Muscle of leg (tissue), 11 donors: ENCODE measurements around the gene WNT9A. TPM values are rescaled to one million over a fixed set of nuclear protein-coding genes. Genes with fewer than 3 reads are reported as not detected.
"Not testable (repeated sequence)": the region's sequence is repeated elsewhere in the genome, so short reads cannot be mapped to it uniquely, and the experiment has no call there.

Source experiments
- DNase-seq: peaks from one replicate; pipeline ENCODE4 v3.0.0; 2013
- H3K27ac ChIP-seq: one replicate; pipeline ENCODE4 v1.5.1; 2013; ENCODE audit warnings: mild to moderate bottlenecking, low read length, control low read depth
- H3K27me3 ChIP-seq: one replicate; pipeline ENCODE4 v1.6.1; 2013; ENCODE audit warnings: low read length; ENCODE audit not compliant: control insufficient read depth, insufficient read depth
- H3K36me3 ChIP-seq: one replicate; pipeline ENCODE4 v1.6.1; 2013; ENCODE audit warnings: low read length; ENCODE audit not compliant: control insufficient read depth, insufficient read depth
- H3K4me1 ChIP-seq: one replicate; pipeline ENCODE4 v1.6.1; 2013; ENCODE audit warnings: low read length; ENCODE audit not compliant: control insufficient read depth, insufficient read depth
- H3K4me3 ChIP-seq: one replicate; pipeline ENCODE4 v1.5.1; 2013; ENCODE audit warnings: low read length, control low read depth
- H3K9me3 ChIP-seq: replicated peaks from 2 replicates; pipeline ENCODE4 v1.6.1; 2013; ENCODE audit warnings: low read depth, low read length; ENCODE audit not compliant: control insufficient read depth
- WGBS: methylation state at CpG from one replicate; pipeline ENCODE4 v1.1.5; 2013; ENCODE audit warnings: missing lambda C conversion rate; ENCODE audit not compliant: insufficient coverage; 5-methylcytosine and 5-hydroxymethylcytosine counted together
- polyA plus RNA-seq, 8 donors: library from polyadenylated mRNA; unstranded; fragments of 120-200 nt; gene quantifications; one replicate each; pipeline versions ENCODE4 v1.2.1 to v1.2.3, GENCODE V29; 2013; ENCODE audit warnings: inconsistent platforms in 1 of 8, low replicate concordance in 1 of 8; ENCODE audit not compliant: insufficient read length in 8 of 8, insufficient read depth in 1 of 8
- total RNA-seq: library from RNA; stranded (reverse); fragments of 120-200 nt; gene quantifications from one replicate; pipeline ENCODE4 v1.2.4, GENCODE V29; 2013

WNT9A gene
- total and polyA plus RNA-seq, 9 donors: 4.6 to 10.2 (median 6.5) TPM

DNA sequence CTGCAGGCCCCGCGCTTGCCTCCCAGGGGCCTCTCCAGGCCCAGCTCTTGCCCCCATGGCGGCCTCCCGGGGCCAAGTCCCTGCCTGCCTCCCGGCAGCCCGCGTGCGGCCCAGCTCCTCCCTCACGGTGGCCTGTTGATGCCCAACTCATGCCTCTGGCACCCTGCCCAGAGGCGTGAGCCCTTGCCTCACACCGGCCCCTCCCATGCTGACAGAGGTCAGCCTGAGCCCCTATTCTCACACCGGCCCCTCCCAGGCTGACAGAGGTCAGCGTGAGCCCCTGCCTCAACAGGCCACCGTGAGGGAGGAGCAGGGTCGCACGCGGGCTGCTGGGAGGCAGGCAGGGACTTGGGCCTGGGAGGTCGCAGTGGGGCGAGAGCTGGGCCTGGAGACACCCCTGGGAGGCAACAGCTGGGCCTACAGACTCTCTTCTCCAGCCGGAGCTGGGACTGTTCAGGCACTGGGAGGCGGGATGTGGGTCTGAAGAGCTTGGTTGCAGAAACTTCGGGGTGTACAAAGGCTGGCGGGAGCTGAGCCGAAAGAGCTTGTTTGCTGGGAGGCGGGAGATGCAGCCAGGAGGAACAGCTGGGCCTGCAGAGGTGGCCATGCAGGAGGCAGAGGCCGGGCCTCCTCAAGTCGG lies 24.0 kb upstream of the WNT9A start:
- H3K4me3 ChIP-seq, H3K4me1 ChIP-seq, H3K9me3 ChIP-seq, H3K36me3 ChIP-seq, DNase-seq, H3K27me3 ChIP-seq, H3K27ac ChIP-seq: not testable (repeated sequence)
- WGBS: 77% methylated on average over 16 of the region's 27 CpGs

DNA sequence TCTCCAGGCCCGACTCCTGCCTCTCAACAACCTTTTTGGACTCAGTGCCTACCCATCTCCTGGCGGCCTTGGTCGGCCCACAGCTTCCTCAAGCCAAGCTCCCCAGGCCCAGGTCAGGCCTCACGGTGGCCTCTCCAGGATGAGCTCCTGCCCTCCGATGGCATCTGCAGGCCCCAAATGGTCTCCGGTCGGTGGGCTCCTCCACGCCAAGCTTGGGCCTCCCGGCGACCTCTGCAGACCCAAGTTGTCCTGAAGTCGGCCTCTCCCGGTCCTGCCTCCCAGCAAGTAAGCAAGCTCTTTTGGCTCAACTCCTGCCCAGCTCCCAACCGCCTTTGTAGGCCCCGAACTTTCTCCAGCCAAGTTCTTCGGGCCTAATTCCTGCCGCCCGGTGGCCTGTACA lies 23.5 kb upstream of the WNT9A start:
- WGBS: 80% methylated on average over 1 of the region's 17 CpGs
- H3K36me3 ChIP-seq, H3K4me3 ChIP-seq, H3K27me3 ChIP-seq, DNase-seq, H3K4me1 ChIP-seq, H3K9me3 ChIP-seq, H3K27ac ChIP-seq: not testable (repeated sequence)

DNA sequence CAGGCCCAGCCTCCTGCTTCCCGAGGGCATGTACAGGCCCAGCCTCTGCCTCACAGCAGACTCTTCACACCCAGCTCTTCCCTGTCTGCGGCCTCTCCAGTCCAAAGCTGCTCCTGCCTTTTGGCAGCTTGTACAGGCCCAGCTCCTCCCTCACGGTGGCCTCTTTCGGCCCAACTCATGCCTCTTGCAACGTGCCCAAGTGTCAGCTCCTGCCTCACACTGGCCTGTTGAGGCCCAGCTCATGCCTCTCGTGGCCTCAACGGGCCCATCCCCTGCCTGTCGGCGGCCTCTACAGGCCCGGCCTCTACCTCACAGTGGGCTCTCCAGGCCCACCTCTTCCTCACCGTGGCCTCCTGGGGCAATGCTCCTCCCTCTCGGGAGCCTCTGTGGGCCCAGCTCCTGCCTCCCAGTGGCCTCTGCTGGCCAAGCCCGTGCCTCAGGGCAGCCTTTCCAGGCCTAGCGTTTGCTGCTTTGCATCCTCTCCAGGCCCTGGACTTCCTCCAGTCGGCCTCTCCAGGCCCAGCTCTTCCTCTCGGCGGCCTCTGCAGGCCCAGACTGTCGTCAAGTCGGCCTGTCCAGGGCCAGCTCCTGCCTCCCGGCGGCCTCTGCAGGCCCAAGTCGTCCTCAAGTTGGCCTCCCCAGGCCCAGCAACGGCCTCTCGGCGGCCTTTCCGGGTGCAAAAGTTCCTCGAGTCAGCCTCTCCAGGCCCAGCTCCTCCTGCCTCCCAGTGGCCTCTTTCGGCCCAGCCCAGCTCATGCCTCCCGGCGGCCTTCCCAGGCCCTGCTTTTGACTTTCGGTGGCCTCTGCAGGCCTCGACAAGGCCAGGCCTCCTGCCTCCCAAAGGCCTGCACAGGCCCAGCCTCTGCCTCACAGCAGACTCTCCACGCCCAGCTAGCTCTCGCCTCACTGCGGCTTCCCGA lies 22.6 kb upstream of the WNT9A start:
- H3K9me3 ChIP-seq, DNase-seq, H3K4me1 ChIP-seq, H3K36me3 ChIP-seq, H3K27ac ChIP-seq, H3K27me3 ChIP-seq, H3K4me3 ChIP-seq: not testable (repeated sequence)
- WGBS: 60% methylated on average over 26 of the region's 36 CpGs

DNA sequence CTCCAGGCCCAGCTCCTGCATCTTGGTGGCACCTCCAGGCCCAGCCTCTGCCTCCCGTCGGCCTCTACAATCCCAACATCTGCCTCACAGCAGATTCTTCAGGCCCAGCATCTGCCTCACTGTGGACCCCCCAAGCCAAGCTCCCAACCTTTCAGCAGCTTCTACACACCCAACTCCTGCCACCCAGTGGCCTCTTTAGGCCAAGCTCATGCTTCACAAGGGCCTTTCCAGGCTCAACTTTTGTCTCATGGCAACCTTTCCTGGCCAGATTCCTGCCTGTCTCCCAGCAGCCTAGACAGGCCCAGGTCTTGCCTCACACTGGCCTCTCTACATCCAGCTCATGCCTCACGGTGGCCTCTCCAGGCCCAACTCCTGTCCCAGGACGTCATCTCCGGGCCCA lies 20.1 kb upstream of the WNT9A start:
- not testable (repeated sequence) for H3K4me1 ChIP-seq, H3K9me3 ChIP-seq, H3K27me3 ChIP-seq, DNase-seq, H3K27ac ChIP-seq, H3K4me3 ChIP-seq, H3K36me3 ChIP-seq
- WGBS: 100% methylated on average over 2 of the region's 5 CpGs

DNA sequence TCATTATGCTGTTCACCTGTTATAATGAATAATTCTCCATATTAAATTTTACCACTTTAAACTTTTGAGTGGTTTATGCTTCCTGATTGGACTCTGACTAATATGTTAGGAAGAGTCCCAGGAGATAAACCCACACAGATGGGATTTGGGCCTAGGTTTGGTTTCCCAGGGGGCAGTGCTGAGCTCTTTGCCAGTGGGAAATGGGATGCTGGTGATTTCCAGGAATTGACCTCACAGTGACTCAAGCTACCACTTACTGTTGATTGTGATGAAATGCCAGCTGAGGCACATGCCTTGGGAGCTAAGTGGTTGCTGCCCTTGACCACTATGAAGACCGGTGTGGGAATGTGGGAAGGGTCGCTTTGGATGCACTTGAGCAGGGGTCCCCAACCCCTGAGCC lies 19.0 kb upstream of the WNT9A start:
- not testable (repeated sequence) for H3K9me3 ChIP-seq, DNase-seq, H3K4me1 ChIP-seq, H3K4me3 ChIP-seq, H3K36me3 ChIP-seq, H3K27me3 ChIP-seq, H3K27ac ChIP-seq
- no CpG with 5 or more reads among the region's 2 CpGs for WGBS

DNA sequence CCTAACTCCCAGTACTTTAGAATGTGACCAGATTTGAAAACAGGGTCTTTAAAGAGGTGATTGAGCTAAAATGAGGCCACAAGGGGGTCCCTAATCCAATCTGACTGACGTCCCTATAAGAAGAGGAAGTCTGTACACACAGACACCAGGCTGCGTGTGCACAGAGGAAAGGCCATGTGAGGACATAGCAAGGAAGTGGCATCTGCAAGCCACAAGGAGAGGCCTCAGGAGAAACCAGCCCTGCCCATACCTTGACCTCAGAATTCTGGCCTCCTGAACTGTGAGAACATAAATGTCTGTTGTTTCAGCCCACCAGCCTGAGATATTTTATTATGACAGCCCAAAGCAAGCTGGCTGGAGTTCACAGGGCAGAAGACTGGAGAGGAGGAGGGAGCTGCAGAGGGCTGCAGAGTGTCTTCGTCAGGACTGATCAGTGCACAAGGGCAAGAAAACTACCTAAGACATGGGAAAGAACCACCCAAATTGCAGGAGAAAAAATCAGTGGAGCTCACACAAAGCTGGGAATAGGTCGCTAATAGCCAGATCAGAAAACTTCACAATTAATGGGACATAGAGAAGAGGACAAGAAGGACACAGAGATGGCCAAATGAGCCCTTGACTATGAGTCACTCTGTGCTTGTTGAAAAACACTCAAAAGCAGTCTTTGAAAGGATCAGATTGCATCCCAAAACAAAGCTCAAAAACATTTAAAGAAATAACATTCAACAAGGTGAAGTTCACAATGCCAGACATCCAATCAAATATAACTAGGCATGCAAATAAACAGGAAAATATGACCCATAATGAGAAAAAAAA lies 14.1 kb upstream of the WNT9A start:
- Histone ChIP-seq H3K36me3 (no peaks in the 10 kb centered on the region), H3K27ac (no peak overlapping the region), H3K9me3 (no peaks in the 10 kb centered on the region), H3K27me3 (peaks cover 2% of the 10 kb centered on the region), H3K4me3 (no peak overlapping the region), H3K4me1 (no peaks in the 10 kb centered on the region)
- 61% methylated on average over 3 of the region's 4 CpGs for WGBS
- no peak for DNase-seq

DNA sequence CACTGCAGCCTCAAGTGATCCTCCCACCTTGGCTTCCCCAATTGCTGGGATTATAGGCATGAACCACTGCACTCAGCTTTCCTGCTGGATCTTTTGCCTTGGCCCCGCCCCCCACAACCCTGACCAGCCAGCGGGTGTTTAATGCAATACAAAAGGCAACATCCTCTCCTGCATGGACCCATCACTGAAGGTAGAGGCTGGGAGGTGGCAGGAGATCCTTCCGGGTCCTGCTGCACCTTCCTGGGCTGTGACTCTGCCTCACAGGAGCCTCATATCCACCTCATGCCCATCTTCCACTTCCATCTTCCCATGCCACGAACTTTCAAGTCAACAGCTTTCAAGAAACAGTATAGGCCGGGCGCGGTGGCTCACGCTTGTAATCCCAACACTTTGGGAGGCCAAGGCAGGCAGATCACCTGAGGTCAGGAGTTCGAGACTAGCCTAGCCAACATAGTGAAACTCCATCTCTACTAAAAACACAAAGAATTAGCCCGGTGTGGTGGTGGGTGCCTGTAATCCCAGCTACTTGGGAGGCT lies 11.7 kb upstream of the WNT9A start:
- Histone ChIP-seq H3K4me1 (no peaks in the 10 kb centered on the region), H3K9me3 (peaks cover 6% of the 10 kb centered on the region), H3K27ac (no peak overlapping the region), H3K4me3 (no peak overlapping the region), H3K36me3 (no peaks in the 10 kb centered on the region), H3K27me3 (peaks cover 2% of the 10 kb centered on the region)
- DNase-seq: no peak
- 100% methylated on average over 1 of the region's 10 CpGs for WGBS

DNA sequence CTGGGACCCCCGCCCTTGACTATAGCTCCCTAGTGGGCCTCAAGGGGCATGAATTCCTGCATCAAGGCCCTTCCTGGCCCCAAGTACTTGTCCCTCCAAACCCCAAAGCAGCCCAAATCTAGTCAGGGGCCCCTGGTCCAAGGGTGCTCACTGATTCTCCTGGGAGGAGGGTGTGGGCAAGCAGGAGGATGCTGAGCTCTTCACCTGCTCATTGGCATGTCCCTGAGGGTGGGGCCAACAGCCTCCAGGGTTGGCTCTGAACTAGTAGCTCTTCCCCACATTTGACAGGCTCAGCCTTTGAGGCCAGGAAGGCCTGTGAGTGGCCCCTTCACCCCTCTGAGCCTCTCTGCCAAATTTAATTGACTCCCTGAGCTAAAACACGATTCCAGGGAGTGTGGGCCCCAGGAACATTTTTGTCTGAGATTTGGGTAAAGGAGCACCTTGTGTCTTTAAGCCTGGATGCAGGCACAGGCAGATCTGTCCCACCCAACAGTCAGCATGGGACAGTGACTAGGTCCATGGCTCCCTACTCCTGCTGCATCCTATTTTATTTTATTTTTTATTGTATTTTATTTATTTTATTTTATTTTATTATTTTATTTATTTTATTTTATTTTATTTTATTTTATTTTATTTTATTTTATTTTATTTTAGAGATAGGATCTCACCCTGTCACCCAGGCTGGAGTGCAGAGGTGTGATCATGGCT lies 11.0 kb upstream of the WNT9A start:
- DNase-seq: no peak
- 100% methylated on average over 1 of the region's 2 CpGs for WGBS
- no peak overlapping the region for H3K4me3 ChIP-seq
- peaks cover 2% of the 10 kb centered on the region for H3K27me3 ChIP-seq
- H3K9me3 ChIP-seq: peaks cover 6% of the 10 kb centered on the region
- no peak overlapping the region for H3K27ac ChIP-seq
- no peaks in the 10 kb centered on the region for H3K36me3 ChIP-seq
- H3K4me1 ChIP-seq: peaks cover 4% of the 10 kb centered on the region

DNA sequence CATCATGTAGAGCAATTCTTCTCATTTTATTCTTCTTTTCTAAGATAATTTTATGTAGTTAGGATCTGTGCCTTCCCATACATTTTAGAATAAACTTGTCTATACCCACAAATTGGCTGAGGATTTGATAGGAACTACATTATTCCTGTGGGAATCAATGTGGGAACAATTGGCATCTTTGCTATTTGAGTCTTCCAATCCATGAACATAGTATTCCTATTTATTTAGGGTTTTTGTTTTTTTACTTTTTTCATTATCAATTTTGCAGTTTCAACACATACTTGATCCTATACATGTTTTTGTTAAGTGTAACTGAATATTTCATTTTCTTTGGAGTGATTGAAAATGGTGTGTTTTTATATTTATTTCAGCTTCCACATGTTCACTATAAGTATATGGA lies 8.1 kb upstream of the WNT9A start:
- H3K27ac ChIP-seq: no peak overlapping the region
- peaks cover 6% of the 10 kb centered on the region for H3K9me3 ChIP-seq
- no peak for DNase-seq
- peaks cover 13% of the 10 kb centered on the region for H3K4me1 ChIP-seq
- H3K27me3 ChIP-seq: peaks cover 9% of the 10 kb centered on the region
- no peaks in the 10 kb centered on the region for H3K36me3 ChIP-seq
- no peak overlapping the region for H3K4me3 ChIP-seq
